Sigmoid colon (tissue), 7 donors: Measurements from ENCODE around the gene PITX3. TPM values are rescaled to one million over a fixed set of nuclear protein-coding genes. Genes with fewer than 3 reads are reported as not detected.

ENCODE experiments used
- DNase-seq: peaks from one replicate; pipeline ENCODE4 v3.0.0-alpha.2; 2019
- H3K27ac ChIP-seq, 4 donors: fragments of 200-600 bp; sonication (generic); one replicate each; pipeline ENCODE4 v1.5.1; 2016 to 2019; ENCODE audit warnings: mild to moderate bottlenecking in 1 of 4
- H3K27me3 ChIP-seq, 3 donors: fragments of 200-600 bp; sonication (generic); one replicate each; pipeline ENCODE4 v1.5.1; 2019; ENCODE audit warnings: mild to moderate bottlenecking in 1 of 3
- H3K36me3 ChIP-seq, 4 donors: fragments of 200-600 bp; sonication (generic); one replicate each; pipeline ENCODE4 v1.5.1; 2016 to 2019
- H3K4me1 ChIP-seq, 4 donors: fragments of 200-600 bp; sonication (generic); one replicate each; pipeline ENCODE4 v1.5.1; 2017 to 2019
- H3K4me3 ChIP-seq, 4 donors: fragments of 200-600 bp; sonication (generic); one replicate each; pipeline ENCODE4 v1.5.1; 2017 to 2019; ENCODE audit warnings: mild to moderate bottlenecking in 2 of 4, moderate library complexity in 1 of 4
- H3K9me3 ChIP-seq, 4 donors: fragments of 200-600 bp in 3 of 4; sonication (generic) in 3 of 4; one replicate each; pipeline versions ENCODE4 v1.5.1 to v1.6.1; 2013 to 2019
- EP300 ChIP-seq, 4 donors: sonication (generic); formaldehyde crosslinking; IDR thresholded peaks; one replicate each; pipeline ENCODE4 v1.6.1; 2017; ENCODE audit warnings: antibody characterized with exemption in 4 of 4
- POLR2A ChIP-seq, 2 donors: fragments of 450-650 bp; IDR thresholded peaks; one replicate each; pipeline ENCODE4 v1.6.1; 2016; ENCODE audit warnings: antibody characterized with exemption in 2 of 2, mild to moderate bottlenecking in 2 of 2, moderate library complexity in 2 of 2
- POLR2AphosphoS5 ChIP-seq, 4 donors: sonication (generic); formaldehyde crosslinking; IDR thresholded peaks; one replicate each; pipeline ENCODE4 v1.6.1; 2017; ENCODE audit warnings: antibody characterized with exemption in 4 of 4
- WGBS, 2 donors: extraction: QIAGEN DNeasy Blood & Tissue Kit; methylation state at CpG; one replicate each; pipeline ENCODE4 v1.1.7; 2013; 5-methylcytosine and 5-hydroxymethylcytosine counted together
- intact Hi-C: fragments of 100-400 bp; cut with DNase I; formaldehyde crosslinking; loops from one replicate; pipeline ENCODE4 v1.15.1; 2023
- polyA plus RNA-seq, 3 donors: library from polyadenylated mRNA; stranded (reverse); fragments of 200-250 nt; gene quantifications; one replicate each; pipeline ENCODE4 v1.2.3, GENCODE V29; 2013
- total RNA-seq, 4 donors: library from RNA; depleted of rRNA; stranded (reverse); fragments of >200 nt; gene quantifications; one replicate each; pipeline ENCODE4 v1.1.0, GENCODE V29; 2016
- TF ChIP-seq, protein P1 (sequence below), 4 experiments: fragments of 450-650 bp in 3 of 4; fragments of 200-600 bp in 1 of 4; IDR thresholded peaks; one replicate each; pipeline ENCODE4 v1.5.1; 2016 to 2019; ENCODE audit warnings: antibody characterized with exemption in 4 of 4, mild to moderate bottlenecking in 3 of 4, moderate library complexity in 2 of 4
- donor health status: healthy with polysubstance abuse.
- donor health status: Bipolar disorder and iron deficiency.
- donor health status: healthy.

The PITX3 gene
- total and polyA plus RNA-seq, 7 donors, result not detected

DNA sequence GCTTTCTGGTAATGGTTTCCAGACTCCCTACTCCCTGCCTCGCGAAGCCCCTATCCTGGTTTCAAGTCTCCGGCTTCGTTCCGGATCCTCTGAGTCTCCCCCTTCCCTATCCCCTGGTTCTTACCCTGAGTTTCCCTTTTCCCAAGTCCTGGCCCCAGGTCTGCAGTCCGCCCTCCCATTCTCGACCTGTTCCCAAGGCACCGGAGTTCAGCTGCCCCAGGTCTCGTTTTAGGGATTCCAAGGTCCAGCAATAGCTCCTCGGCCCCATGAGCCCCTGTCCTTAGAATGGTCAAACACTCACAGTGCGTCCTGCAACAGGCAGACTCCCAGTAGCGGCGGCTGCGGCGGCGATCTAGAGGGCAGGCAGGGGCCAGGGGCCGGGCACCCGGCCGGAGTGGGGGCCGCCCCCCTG lies 274 bp downstream of the PITX3 start:
- Histone ChIP-seq H3K36me3 (no peaks in the 10 kb centered on the region), H3K9me3 (no peaks in the 10 kb centered on the region), H3K4me1 (peaks cover 0 to 31% (median 29%) of the 10 kb centered on the region in 4 donors), H3K27me3 (peaks cover 0 to 14% (median 0%) of the 10 kb centered on the region in 3 donors), H3K4me3 (peak overlapping the region; percentile 31 to 63 (median 54)), H3K27ac (peak overlapping the region in 2 of 4 donors; percentile 18 to 38)
- WGBS, 2 donors, result 1 to 2% methylated on average over 20 of the region's 20 CpGs
- DNase-seq, result peak; percentile 73
- intact Hi-C loops, result loop anchor here (5.0 kb wide), 1 partner anchor 186 kb away; no protein-coding TSS in a partner anchor
- no peak for TF ChIP-seq POLR2AphosphoS5 (IDR thresholded peaks at IDR 0.05)

DNA sequence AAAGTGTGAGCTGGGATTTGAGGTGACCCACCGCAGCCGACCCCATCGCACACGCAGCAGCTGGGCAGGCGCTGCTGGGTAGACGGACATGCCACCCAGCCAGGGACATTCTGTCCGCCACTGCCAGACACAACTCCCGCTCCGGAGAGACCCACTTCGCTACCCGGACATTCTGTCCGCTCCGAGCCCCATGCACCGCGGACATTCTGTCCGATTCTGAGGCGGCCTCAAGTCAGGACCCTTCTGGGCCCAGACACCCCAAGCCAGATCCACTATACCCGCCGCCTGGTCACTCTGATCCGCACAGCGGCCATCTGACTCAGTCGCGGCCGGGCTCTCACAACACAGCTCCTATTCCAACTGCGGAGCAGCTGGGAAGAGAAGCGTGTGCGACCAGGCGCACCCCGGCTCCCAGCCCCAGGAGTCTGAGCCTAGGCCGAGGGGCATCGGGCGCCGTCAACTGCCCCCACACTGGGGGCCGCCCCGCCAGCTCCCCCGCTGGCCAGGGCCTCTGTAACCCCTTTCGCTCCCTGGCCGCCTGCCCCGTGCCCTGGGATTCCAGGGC lies 763 bp downstream of the PITX3 start:
- Histone ChIP-seq H3K27me3 (peaks cover 0 to 18% (median 0%) of the 10 kb centered on the region in 3 donors), H3K4me1 (peaks cover 0 to 31% (median 28%) of the 10 kb centered on the region in 4 donors), H3K9me3 (no peaks in the 10 kb centered on the region), H3K27ac (peak overlapping the region in 1 of 4 donors; percentile 38), H3K4me3 (peak overlapping the region; percentile 31 to 63 (median 54)), H3K36me3 (no peaks in the 10 kb centered on the region)
- 20 to 24% methylated on average over 39 of the region's 39 CpGs for WGBS, 2 donors
- TF ChIP-seq POLR2AphosphoS5 (IDR thresholded peaks at IDR 0.05) (no peak), POLR2A (IDR thresholded peaks at IDR 0.05) (no peak), EP300 (IDR thresholded peaks at IDR 0.05) (no peak)
- TF ChIP-seq, protein P1, sequence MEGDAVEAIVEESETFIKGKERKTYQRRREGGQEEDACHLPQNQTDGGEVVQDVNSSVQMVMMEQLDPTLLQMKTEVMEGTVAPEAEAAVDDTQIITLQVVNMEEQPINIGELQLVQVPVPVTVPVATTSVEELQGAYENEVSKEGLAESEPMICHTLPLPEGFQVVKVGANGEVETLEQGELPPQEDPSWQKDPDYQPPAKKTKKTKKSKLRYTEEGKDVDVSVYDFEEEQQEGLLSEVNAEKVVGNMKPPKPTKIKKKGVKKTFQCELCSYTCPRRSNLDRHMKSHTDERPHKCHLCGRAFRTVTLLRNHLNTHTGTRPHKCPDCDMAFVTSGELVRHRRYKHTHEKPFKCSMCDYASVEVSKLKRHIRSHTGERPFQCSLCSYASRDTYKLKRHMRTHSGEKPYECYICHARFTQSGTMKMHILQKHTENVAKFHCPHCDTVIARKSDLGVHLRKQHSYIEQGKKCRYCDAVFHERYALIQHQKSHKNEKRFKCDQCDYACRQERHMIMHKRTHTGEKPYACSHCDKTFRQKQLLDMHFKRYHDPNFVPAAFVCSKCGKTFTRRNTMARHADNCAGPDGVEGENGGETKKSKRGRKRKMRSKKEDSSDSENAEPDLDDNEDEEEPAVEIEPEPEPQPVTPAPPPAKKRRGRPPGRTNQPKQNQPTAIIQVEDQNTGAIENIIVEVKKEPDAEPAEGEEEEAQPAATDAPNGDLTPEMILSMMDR (IDR thresholded peaks at IDR 0.05), result no peak
- intact Hi-C loops, result loop anchor here (5.0 kb wide), 1 partner anchor 187 kb away; no protein-coding TSS in a partner anchor
- no peak for DNase-seq

DNA sequence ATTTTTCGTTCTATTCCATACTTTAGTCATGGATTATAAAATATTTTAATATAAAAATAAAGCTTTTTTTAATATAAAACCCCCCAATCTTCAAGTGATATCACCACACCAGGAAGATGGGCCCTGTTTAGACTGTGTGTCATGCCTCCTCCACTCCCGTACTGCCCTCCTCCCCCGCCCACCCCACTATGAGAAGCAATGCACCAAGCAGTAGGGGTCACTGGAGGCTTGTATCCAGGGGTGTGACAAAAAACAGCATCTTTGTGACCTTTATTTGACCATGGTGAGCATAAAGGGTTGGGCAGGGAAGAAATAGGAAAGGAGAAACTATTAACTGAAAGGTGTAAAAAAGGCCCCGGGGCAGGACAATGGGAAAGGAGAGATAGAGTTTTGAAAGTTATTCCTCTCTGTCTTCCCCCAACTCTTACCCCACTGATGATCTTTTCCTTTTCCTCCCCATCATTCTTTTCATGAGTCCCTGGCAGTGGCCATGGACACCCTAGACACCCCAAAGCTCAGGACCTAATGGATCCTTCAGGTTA lies 3.5 kb downstream of the PITX3 start:
- Histone ChIP-seq H3K9me3 (no peaks in the 10 kb centered on the region), H3K36me3 (no peaks in the 10 kb centered on the region), H3K27me3 (peaks cover 0 to 45% (median 18%) of the 10 kb centered on the region in 3 donors), H3K4me1 (peaks cover 0 to 24% (median 22%) of the 10 kb centered on the region in 4 donors), H3K4me3 (no peak overlapping the region), H3K27ac (no peak overlapping the region)
- no peak for DNase-seq
- 61 to 81% methylated on average over 4 of the region's 4 CpGs for WGBS, 2 donors
- no peak for TF ChIP-seq POLR2AphosphoS5 (IDR thresholded peaks at IDR 0.05)
- no peak for TF ChIP-seq EP300 (IDR thresholded peaks at IDR 0.05)
- intact Hi-C loops, result no loop called here

DNA sequence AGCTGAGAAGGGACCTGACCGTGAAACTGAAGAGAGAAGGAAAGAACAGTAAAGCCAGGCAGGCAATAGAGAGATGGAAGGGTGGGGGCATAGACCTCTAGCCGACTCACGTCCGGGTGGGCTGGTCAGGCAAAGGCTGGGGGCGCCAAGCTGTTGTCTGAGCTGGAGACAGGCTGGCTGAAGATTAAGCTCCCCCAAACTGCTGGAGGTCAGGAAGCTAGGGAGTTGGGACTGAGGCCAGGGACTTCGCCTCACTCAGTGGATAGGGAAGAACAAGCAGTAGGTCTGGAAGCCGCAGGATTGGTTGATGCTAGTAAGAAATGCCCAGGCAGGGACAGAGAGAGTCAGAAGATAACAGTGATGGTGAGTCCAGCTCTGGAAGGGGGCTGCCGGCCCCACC lies 5.3 kb downstream of the PITX3 start:
- intact Hi-C loops, result no loop called here
- peaks cover 17 to 63% (median 35%) of the 10 kb centered on the region in 3 donors for H3K27me3 ChIP-seq
- H3K4me1 ChIP-seq, result peaks cover 0 to 19% (median 17%) of the 10 kb centered on the region in 4 donors
- H3K9me3 ChIP-seq, result no peaks in the 10 kb centered on the region
- TF ChIP-seq, protein P1 (IDR thresholded peaks at IDR 0.05), result no peak
- TF ChIP-seq POLR2AphosphoS5 (IDR thresholded peaks at IDR 0.05), result no peak
- TF ChIP-seq POLR2A (IDR thresholded peaks at IDR 0.05), result no peak
- TF ChIP-seq EP300 (IDR thresholded peaks at IDR 0.05), result no peak
- H3K36me3 ChIP-seq, result no peaks in the 10 kb centered on the region
- 69 to 75% methylated on average over 8 of the region's 8 CpGs for WGBS, 2 donors
- no peak for DNase-seq
- H3K27ac ChIP-seq, result no peak overlapping the region
- no peak overlapping the region for H3K4me3 ChIP-seq

DNA sequence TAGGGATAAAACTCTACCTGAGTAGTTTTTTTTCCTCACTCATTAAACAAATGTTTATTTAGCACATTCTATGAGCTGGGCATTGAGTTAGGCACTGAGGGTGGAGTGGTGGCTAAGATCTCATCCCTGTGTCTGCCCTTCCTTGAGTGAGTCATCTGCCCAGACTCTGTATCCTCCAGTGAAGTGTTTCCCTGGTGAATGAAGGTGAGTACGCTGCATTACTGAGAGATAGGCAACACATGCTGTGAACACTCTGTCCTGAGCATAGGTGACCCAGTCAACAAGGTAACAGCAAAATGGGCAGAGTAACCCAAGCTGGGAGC lies 5.8 kb downstream of the PITX3 start:
- Histone ChIP-seq H3K36me3 (no peaks in the 10 kb centered on the region), H3K9me3 (no peaks in the 10 kb centered on the region), H3K4me3 (no peak overlapping the region), H3K4me1 (peaks cover 0 to 19% (median 17%) of the 10 kb centered on the region in 4 donors), H3K27me3 (peaks cover 17 to 68% (median 40%) of the 10 kb centered on the region in 3 donors), H3K27ac (no peak overlapping the region)
- WGBS, 2 donors, result 68 to 89% methylated on average over 1 of the region's 1 CpG
- no peak for TF ChIP-seq EP300 (IDR thresholded peaks at IDR 0.05)
- DNase-seq, result no peak
- intact Hi-C loops, result no loop called here

DNA sequence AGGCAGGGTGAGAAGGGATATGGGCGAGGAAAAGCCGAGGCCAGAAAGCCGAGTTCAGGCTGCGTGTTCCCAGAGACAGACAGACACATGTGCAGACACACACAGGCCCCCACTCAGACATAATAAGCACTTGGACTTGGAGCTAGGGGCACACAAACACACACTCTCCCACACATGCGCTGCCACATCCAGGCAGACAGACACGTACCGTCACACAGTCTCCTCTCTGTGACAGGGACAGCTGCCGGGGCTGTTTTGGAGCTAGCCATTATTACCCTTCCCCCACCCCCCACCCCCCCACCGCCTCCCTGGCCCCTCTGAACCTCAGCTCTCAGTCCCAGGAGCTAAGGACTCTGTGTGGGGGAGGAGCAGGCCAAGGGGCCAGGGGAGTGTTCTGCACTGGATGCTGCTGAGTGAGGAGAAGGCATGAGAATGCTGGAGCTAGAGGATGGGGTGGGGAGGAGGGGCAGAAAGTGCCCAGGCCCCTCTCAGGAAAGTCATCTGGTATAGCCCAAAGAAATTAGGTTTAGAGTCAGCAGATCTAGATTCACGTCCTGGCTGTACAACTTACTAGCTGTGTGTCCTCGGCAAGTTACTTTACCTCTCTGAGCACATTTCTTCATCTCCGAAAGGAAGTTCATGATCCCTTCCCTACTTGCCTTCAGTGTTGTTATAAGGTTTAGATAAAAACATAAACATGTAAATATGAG lies 6.3 kb downstream of the PITX3 start:
- TF ChIP-seq EP300 (IDR thresholded peaks at IDR 0.05) (no peak), POLR2A (IDR thresholded peaks at IDR 0.05) (no peak), POLR2AphosphoS5 (IDR thresholded peaks at IDR 0.05) (no peak)
- TF ChIP-seq, protein P1 (IDR thresholded peaks at IDR 0.05), result no peak
- Histone ChIP-seq H3K36me3 (no peaks in the 10 kb centered on the region), H3K4me1 (peaks cover 0 to 20% (median 19%) of the 10 kb centered on the region in 4 donors), H3K9me3 (no peaks in the 10 kb centered on the region), H3K27ac (no peak overlapping the region), H3K27me3 (peaks cover 20 to 73% (median 45%) of the 10 kb centered on the region in 3 donors), H3K4me3 (no peak overlapping the region)
- no peak for DNase-seq
- intact Hi-C loops, result no loop called here
- WGBS, 2 donors, result 67 to 69% methylated on average over 12 of the region's 12 CpGs
